ENCODE measurements around the gene PGAP2.

- TF ChIP-seq CTCF (IDR thresholded peaks at IDR 0.05), result no peak
- no peak for TF ChIP-seq EZH2phosphoT487 (IDR thresholded peaks at IDR 0.05)
These were observed 26.5 kb downstream of the PGAP2 start for GRCh38 chr11:3834664-3835461.

Measured in neural progenitor cell (in vitro differentiated cells).